Fibroblast of the aortic adventitia (primary cell): ENCODE data around the gene LBR. TPM values are rescaled to one million over a fixed set of nuclear protein-coding genes. Genes with fewer than 3 reads are reported as not detected.

Experiments used
- DNase-seq: peaks from one replicate; pipeline ENCODE4 v3.0.0-alpha.2; 2010; ENCODE audit warnings: low read depth
- H3K4me3 ChIP-seq: 2 replicates; pipeline ENCODE4 v1.5.1; 2011; ENCODE audit warnings: low read depth, mild to moderate bottlenecking, control low read depth, low read length, moderate library complexity
- total RNA-seq: library from RNA; depleted of rRNA; stranded (reverse); fragments of >200 nt; gene quantifications from 2 replicates; pipeline ENCODE4 v1.2.3, GENCODE V29; 2012; ENCODE audit warnings: low replicate concordance
- TF ChIP-seq, protein P1 (sequence below): IDR thresholded peaks from 2 replicates; pipeline ENCODE4 v1.5.1; 2011; ENCODE audit warnings: mild to moderate bottlenecking, low read length, control low read depth, inconsistent platforms; ENCODE audit not compliant: insufficient read depth

LBR gene
- total RNA-seq, 1 donor, result 32.1 TPM

GRCh38 chr1:225451340-225451739, 23.5 kb upstream of the LBR start:
- TF ChIP-seq, protein P1, sequence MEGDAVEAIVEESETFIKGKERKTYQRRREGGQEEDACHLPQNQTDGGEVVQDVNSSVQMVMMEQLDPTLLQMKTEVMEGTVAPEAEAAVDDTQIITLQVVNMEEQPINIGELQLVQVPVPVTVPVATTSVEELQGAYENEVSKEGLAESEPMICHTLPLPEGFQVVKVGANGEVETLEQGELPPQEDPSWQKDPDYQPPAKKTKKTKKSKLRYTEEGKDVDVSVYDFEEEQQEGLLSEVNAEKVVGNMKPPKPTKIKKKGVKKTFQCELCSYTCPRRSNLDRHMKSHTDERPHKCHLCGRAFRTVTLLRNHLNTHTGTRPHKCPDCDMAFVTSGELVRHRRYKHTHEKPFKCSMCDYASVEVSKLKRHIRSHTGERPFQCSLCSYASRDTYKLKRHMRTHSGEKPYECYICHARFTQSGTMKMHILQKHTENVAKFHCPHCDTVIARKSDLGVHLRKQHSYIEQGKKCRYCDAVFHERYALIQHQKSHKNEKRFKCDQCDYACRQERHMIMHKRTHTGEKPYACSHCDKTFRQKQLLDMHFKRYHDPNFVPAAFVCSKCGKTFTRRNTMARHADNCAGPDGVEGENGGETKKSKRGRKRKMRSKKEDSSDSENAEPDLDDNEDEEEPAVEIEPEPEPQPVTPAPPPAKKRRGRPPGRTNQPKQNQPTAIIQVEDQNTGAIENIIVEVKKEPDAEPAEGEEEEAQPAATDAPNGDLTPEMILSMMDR, result no peak
- DNase-seq, result no peak
- no peak overlapping the region for H3K4me3 ChIP-seq

DNA sequence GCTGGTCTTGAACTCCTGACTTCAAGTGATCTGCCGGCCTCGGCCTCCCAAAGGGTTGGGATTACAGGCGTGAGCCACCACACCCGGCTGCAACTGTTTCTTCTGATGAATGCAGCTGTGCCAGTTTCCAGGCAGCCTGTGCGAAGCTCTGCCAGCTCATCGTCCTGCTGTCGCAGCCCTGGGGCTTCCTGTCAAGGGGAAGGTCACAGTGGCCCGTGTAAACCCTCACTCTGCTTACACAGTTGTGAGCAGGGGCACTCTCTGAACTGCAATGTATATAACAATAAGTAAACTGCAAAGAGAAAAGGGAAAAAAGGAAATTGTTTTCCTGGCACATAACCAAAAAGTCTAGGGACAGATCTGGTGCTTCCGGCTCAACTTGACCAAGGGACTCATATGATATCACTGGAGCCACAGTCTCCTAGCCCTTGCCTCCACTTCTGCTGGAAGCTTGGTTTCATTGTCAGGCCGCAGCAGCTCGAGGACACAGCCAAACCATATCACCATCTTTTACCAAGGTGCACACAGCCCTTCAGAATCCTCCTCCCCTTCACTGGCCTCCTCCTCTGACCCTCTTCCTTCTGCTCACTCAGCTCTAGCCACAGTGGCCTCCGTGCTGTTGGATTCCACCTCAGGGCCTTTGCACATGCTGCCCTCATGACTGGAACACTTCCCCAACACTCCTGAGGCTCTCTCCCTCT, 22.8 kb upstream of the LBR start:
- no peak overlapping the region for H3K4me3 ChIP-seq
- no peak for DNase-seq
- TF ChIP-seq, protein P1, result no peak

- no peak overlapping the region for H3K4me3 ChIP-seq
- DNase-seq, result no peak
- TF ChIP-seq, protein P1, result no peak
Measured at GRCh38 chr1:225449774-225450173, 21.9 kb upstream of the LBR start.

DNA sequence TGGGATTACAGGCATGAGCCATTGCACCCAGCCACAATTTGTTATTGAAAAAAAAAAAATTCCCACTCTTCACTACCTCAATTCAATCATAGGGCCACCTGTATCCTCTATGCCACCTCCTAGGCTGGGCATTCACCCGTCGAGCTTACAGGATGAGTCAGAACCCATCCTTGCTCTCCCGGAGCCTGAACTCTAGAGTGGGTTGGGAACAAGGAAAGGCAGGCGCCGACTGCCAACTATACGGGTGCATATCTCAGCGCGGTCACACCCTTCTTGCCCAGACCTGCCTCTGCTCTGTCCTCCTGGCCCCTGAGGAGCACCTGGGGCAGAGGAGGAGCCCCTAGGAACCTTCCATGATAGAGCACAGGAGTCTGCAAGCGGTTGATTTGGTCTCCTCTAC, 21.4 kb upstream of the LBR start:
- no peak overlapping the region for H3K4me3 ChIP-seq
- DNase-seq, result no peak
- TF ChIP-seq, protein P1, result no peak

GRCh38 chr1:225448146-225448805, 20.4 kb upstream of the LBR start:
- no peak for DNase-seq
- no peak overlapping the region for H3K4me3 ChIP-seq
- TF ChIP-seq, protein P1, result no peak

DNA sequence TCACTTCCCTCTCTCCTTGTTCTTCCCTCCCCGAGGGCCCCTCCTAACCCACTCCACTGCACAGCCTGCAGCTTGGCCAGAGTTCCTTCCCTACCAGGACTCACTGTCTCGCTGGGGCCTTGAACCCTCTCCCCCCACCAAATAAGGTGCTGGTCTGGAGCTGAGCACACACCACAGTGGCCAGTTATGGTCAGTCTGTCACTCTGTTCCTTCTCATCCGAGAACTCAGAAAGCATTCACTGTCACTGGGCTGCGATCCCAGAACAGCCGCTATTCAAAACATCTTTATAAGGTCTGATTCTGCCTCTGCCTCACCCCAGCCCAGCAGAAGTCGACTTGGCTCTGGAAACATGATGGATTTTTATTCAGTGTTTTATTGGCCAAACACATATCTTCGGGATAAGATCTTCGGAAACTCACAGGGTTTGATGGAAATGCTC, 19.8 kb upstream of the LBR start:
- no peak overlapping the region for H3K4me3 ChIP-seq
- DNase-seq, result peak; percentile 63
- TF ChIP-seq, protein P1, result no peak
